ENCODE results near the gene ROR1. TPM values are rescaled to one million over a fixed set of nuclear protein-coding genes. Genes with fewer than 3 reads are reported as not detected.

The ROR1 gene
- total RNA-seq, 1 donor from 2014 or later, result 131 TPM

DNA sequence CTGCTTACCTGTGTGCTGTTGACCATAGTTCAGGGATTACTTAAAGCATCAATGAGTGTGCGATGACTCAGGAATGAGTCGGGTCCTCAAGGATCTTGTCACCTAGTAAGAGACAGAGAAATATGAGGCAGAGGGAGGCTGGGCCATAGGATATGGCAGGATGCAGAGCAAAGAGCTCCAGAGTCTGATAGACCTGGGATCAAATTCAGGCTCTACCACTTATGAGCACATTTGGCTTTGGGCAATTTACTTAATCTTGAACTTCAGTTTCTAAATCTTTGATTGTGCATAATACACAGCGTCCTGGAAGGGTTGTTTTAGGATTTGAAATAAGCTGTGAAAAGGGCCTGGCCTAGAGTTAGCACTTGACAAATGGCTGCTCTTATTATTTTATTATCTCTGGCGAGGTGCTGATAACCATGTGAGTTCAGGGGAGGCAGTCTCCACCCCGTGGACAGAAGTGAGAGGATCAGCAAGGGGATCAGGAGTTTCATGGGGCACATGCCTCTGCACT, 94.5 kb downstream of the ROR1 start:
- no peaks in the 10 kb centered on the region for H3K27me3 Mint-ChIP-seq (ENCODE audit: low read depth)
- H3K27ac Mint-ChIP-seq (ENCODE audit: unreplicated experiment), result peak overlapping the region; percentile 76
- no peaks in the 10 kb centered on the region for H3K36me3 Mint-ChIP-seq (ENCODE audit: low read depth)
- H3K9me3 Mint-ChIP-seq (ENCODE audit: low read depth), result no peaks in the 10 kb centered on the region
- H3K4me3 Mint-ChIP-seq (ENCODE audit: unreplicated experiment), result no peak overlapping the region
- TF ChIP-seq, protein P1, sequence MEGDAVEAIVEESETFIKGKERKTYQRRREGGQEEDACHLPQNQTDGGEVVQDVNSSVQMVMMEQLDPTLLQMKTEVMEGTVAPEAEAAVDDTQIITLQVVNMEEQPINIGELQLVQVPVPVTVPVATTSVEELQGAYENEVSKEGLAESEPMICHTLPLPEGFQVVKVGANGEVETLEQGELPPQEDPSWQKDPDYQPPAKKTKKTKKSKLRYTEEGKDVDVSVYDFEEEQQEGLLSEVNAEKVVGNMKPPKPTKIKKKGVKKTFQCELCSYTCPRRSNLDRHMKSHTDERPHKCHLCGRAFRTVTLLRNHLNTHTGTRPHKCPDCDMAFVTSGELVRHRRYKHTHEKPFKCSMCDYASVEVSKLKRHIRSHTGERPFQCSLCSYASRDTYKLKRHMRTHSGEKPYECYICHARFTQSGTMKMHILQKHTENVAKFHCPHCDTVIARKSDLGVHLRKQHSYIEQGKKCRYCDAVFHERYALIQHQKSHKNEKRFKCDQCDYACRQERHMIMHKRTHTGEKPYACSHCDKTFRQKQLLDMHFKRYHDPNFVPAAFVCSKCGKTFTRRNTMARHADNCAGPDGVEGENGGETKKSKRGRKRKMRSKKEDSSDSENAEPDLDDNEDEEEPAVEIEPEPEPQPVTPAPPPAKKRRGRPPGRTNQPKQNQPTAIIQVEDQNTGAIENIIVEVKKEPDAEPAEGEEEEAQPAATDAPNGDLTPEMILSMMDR (IDR thresholded peaks at IDR 0.05), result no peak
- no peak for DNase-seq (ENCODE audit: low spot score)
- H3K4me1 Mint-ChIP-seq (ENCODE audit: low read depth), result peaks cover 84% of the 10 kb centered on the region

DNA sequence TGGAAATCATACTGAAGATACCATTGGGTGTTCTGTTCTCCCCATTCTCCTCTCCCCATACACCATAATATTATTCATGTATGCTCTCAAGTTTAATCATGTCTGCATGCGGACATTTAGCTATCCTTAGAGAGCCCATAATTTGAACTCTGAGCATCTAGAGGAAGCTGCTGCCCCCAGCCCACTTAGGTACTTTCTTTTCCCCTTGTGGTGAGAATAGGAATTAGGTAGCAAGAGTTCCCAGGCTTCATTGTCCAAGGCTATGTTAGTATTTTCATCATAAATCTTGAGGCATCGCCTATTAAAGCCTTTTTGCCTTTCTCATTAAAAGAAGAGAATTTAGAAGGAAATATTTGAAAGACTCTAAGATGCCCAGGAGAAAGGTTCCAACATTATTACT, 96.3 kb downstream of the ROR1 start:
- DNase-seq (ENCODE audit: low spot score), result no peak
- Mint-ChIP-seq H3K4me1 (ENCODE audit: low read depth) (peaks cover 87% of the 10 kb centered on the region), H3K9me3 (ENCODE audit: low read depth) (no peaks in the 10 kb centered on the region), H3K27ac (ENCODE audit: unreplicated experiment) (no peak overlapping the region), H3K36me3 (ENCODE audit: low read depth) (no peaks in the 10 kb centered on the region), H3K4me3 (ENCODE audit: unreplicated experiment) (no peak overlapping the region), H3K27me3 (ENCODE audit: low read depth) (no peaks in the 10 kb centered on the region)
- TF ChIP-seq, protein P1 (IDR thresholded peaks at IDR 0.05), result peak; percentile 23

DNA sequence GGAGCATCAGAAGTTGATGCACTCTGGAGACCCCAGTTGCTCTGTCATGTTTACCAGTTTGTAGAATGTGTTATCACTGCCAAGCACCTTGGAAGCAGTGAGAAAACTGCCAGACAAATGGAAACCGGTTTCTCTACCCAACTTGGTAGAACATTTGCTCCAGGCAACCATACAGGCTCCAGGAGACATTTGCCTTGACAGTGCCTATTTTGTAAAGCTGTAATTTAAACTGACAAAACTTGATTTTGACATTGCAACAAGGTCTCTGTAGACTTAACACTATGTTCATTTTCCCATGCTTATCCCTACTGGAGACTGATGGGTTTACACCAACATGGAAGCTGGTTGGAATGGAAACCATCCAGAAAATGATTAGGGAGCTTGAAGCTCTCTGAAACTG, 97.6 kb downstream of the ROR1 start:
- H3K36me3 Mint-ChIP-seq (ENCODE audit: low read depth), result no peaks in the 10 kb centered on the region

DNA sequence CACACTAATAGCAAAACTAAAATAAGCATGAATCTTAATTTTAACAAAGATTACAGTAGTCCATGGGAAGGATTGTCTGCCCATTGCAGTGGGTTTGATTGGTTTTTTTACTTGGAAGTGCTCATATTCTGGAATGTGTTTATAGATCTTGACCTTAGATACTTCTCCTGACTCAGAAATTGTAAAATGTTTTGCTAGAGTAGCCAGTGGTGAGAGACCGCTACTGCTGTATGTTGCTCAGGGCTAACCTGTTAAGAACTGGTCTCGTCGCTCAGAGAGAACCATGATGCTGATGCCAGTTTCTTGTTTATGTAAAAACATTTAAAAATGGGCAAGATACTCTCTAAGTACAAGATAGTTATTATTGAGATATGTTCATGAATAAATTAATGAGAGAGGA, 99.9 kb downstream of the ROR1 start:
- TF ChIP-seq, protein P1 (IDR thresholded peaks at IDR 0.05), result peak; percentile 22
- Mint-ChIP-seq H3K9me3 (ENCODE audit: low read depth) (no peaks in the 10 kb centered on the region), H3K4me1 (ENCODE audit: low read depth) (peaks cover 88% of the 10 kb centered on the region), H3K27ac (ENCODE audit: unreplicated experiment) (peak overlapping the region; percentile 80), H3K4me3 (ENCODE audit: unreplicated experiment) (no peak overlapping the region), H3K36me3 (ENCODE audit: low read depth) (no peaks in the 10 kb centered on the region), H3K27me3 (ENCODE audit: low read depth) (no peaks in the 10 kb centered on the region)
- DNase-seq (ENCODE audit: low spot score), result no peak

More for the DNA sequence above, 97.6 kb downstream of the ROR1 start:
- H3K27ac Mint-ChIP-seq (ENCODE audit: unreplicated experiment), result no peak overlapping the region
- H3K27me3 Mint-ChIP-seq (ENCODE audit: low read depth), result no peaks in the 10 kb centered on the region
- no peak for DNase-seq (ENCODE audit: low spot score)
- TF ChIP-seq, protein P1 (IDR thresholded peaks at IDR 0.05), result no peak
- no peaks in the 10 kb centered on the region for H3K9me3 Mint-ChIP-seq (ENCODE audit: low read depth)
- peaks cover 87% of the 10 kb centered on the region for H3K4me1 Mint-ChIP-seq (ENCODE audit: low read depth)
- no peak overlapping the region for H3K4me3 Mint-ChIP-seq (ENCODE audit: unreplicated experiment)

DNA sequence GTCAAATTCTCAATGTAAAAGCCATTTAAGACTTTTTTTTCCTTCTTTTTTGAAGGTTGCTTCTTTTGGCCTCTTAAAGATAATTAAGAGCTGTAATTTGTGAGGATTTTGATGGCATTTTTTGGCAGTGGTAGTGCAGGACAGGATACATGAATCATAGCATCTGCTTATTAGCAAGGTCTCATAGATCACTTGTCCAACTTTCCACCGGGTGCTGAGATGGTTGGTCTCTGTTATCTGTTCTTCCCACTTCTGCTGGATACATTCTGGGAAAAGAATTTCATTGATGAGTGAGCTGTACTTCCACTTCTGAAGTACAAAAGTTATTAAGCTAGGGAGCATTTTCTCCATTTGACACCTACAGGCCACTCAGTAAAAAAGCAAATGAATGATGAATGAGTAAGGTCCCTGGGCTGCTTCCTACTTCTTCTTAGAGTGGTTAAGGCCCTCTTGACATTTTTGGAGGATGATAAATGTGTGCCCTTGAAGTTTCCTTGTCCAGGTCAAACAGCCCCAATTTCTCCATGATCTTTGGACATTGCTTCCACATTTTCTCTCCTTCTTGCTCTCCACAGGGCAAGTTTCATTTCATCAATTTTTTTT, 100.6 kb downstream of the ROR1 start:
- DNase-seq (ENCODE audit: low spot score), result no peak
- H3K4me3 Mint-ChIP-seq (ENCODE audit: unreplicated experiment), result peak overlapping the region; percentile 14
- no peaks in the 10 kb centered on the region for H3K36me3 Mint-ChIP-seq (ENCODE audit: low read depth)
- no peaks in the 10 kb centered on the region for H3K27me3 Mint-ChIP-seq (ENCODE audit: low read depth)
- TF ChIP-seq, protein P1 (IDR thresholded peaks at IDR 0.05), result peak; percentile 31
- peak overlapping the region; percentile 70 for H3K27ac Mint-ChIP-seq (ENCODE audit: unreplicated experiment)
- no peaks in the 10 kb centered on the region for H3K9me3 Mint-ChIP-seq (ENCODE audit: low read depth)
- H3K4me1 Mint-ChIP-seq (ENCODE audit: low read depth), result peaks cover 92% of the 10 kb centered on the region
